Measurements from ENCODE around the gene CDCA8.

The CDCA8 gene

GRCh38 chr1:37651803-37652202 lies 40.5 kb upstream of the CDCA8 start:
- Histone ChIP-seq H3K4me2 (ENCODE audit: low read length) (no peak overlapping the region), H3K9ac (ENCODE audit: low read length) (no peak overlapping the region), H3K4me3 (ENCODE audit: low read length) (no peak overlapping the region), H3K36me3 (replicated peaks; ENCODE audit: low read depth, low read length) (no peaks in the 10 kb centered on the region), H3K79me2 (ENCODE audit: low read length) (no peaks in the 10 kb centered on the region), H3K27ac (ENCODE audit: low read length) (no peak overlapping the region), H4K20me1 (ENCODE audit: insufficient read depth, low read length) (no peaks in the 10 kb centered on the region), H3K9me3 (ENCODE audit: insufficient read depth, low read length) (no peaks in the 10 kb centered on the region), H2AFZ (ENCODE audit: low read depth, low read length) (no peak overlapping the region), H3K4me1 (ENCODE audit: low read length) (no peaks in the 10 kb centered on the region), H3K27me3 (ENCODE audit: low read depth, low read length) (no peaks in the 10 kb centered on the region)
- TF ChIP-seq CTCF (IDR thresholded peaks at IDR 0.05; ENCODE audit: low read depth, low read length) (no peak), EZH2phosphoT487 (IDR thresholded peaks at IDR 0.05; ENCODE audit: low read depth) (no peak)

- Histone ChIP-seq H3K9ac (ENCODE audit: low read length) (no peak overlapping the region), H3K9me3 (ENCODE audit: insufficient read depth, low read length) (no peaks in the 10 kb centered on the region), H3K27ac (ENCODE audit: low read length) (no peak overlapping the region), H4K20me1 (ENCODE audit: insufficient read depth, low read length) (no peaks in the 10 kb centered on the region), H3K36me3 (replicated peaks; ENCODE audit: low read depth, low read length) (no peaks in the 10 kb centered on the region), H2AFZ (ENCODE audit: low read depth, low read length) (no peak overlapping the region), H3K4me3 (ENCODE audit: low read length) (no peak overlapping the region), H3K79me2 (ENCODE audit: low read length) (no peaks in the 10 kb centered on the region), H3K27me3 (ENCODE audit: low read depth, low read length) (no peaks in the 10 kb centered on the region), H3K4me2 (ENCODE audit: low read length) (no peak overlapping the region), H3K4me1 (ENCODE audit: low read length) (no peaks in the 10 kb centered on the region)
- TF ChIP-seq CTCF (IDR thresholded peaks at IDR 0.05; ENCODE audit: low read depth, low read length) (no peak), EZH2phosphoT487 (IDR thresholded peaks at IDR 0.05; ENCODE audit: low read depth) (no peak)
These were observed 39.3 kb upstream of the CDCA8 start for GRCh38 chr1:37652976-37653375.

DNA sequence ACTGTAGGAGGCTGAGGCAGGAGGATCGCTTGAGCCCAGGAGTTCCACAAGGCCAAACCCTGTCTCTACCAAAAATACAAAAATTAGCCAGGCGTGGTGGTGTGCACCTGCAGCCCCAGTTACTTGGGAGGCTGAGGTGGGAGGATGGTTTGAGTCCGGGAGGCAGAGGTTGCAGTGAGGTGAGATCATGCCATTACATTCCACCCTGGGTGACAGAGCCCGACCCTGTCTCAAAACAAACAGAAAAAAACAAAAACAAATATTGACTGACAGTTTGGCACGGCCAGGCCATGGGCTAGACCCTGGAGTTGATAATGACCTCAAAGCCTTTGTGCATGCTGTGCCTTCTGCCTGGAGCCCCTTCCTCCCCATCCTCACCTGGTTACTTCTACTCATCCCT lies 38.4 kb upstream of the CDCA8 start:
- Histone ChIP-seq H3K79me2 (ENCODE audit: low read length) (no peaks in the 10 kb centered on the region), H3K27ac (ENCODE audit: low read length) (no peak overlapping the region), H3K4me2 (ENCODE audit: low read length) (no peak overlapping the region), H4K20me1 (ENCODE audit: insufficient read depth, low read length) (no peaks in the 10 kb centered on the region), H3K9ac (ENCODE audit: low read length) (no peak overlapping the region), H2AFZ (ENCODE audit: low read depth, low read length) (no peak overlapping the region), H3K4me3 (ENCODE audit: low read length) (no peak overlapping the region), H3K36me3 (replicated peaks; ENCODE audit: low read depth, low read length) (no peaks in the 10 kb centered on the region), H3K27me3 (ENCODE audit: low read depth, low read length) (no peaks in the 10 kb centered on the region), H3K4me1 (ENCODE audit: low read length) (no peaks in the 10 kb centered on the region), H3K9me3 (ENCODE audit: insufficient read depth, low read length) (no peaks in the 10 kb centered on the region)
- no peak for TF ChIP-seq CTCF (IDR thresholded peaks at IDR 0.05; ENCODE audit: low read depth, low read length)
- TF ChIP-seq EZH2phosphoT487 (IDR thresholded peaks at IDR 0.05; ENCODE audit: low read depth) = no peak

DNA sequence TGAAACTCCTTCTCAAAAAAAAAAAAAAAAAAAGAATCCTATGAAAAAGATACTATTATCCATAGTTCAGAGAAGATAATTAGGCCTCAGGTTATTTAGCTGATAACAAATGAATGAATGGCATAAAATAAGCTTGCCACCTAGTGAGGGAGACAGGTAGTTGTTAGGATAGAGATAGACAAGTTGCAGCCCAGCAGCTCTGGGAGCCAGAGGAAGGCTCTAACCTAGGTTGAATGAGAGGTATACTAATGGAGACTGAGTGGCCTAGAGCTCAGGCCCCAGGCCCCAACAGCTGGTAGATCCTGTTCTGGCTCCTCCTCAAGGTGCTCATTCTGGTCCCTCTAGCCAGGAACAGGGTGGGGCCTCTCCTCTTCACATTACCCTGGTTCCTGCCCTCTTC lies 37.0 kb upstream of the CDCA8 start:
- no peak overlapping the region for H3K4me3 ChIP-seq (ENCODE audit: low read length)
- H3K4me1 ChIP-seq (ENCODE audit: low read length) = no peaks in the 10 kb centered on the region
- no peak overlapping the region for H3K4me2 ChIP-seq (ENCODE audit: low read length)
- no peaks in the 10 kb centered on the region for H3K27me3 ChIP-seq (ENCODE audit: low read depth, low read length)
- no peaks in the 10 kb centered on the region for H3K79me2 ChIP-seq (ENCODE audit: low read length)
- no peaks in the 10 kb centered on the region for H3K9me3 ChIP-seq (ENCODE audit: insufficient read depth, low read length)
- H4K20me1 ChIP-seq (ENCODE audit: insufficient read depth, low read length) = no peaks in the 10 kb centered on the region
- TF ChIP-seq EZH2phosphoT487 (IDR thresholded peaks at IDR 0.05; ENCODE audit: low read depth) (no peak), CTCF (IDR thresholded peaks at IDR 0.05; ENCODE audit: low read depth, low read length) (no peak)
- no peak overlapping the region for H3K9ac ChIP-seq (ENCODE audit: low read length)
- H3K36me3 ChIP-seq (replicated peaks; ENCODE audit: low read depth, low read length) = no peaks in the 10 kb centered on the region
- no peak overlapping the region for H2AFZ ChIP-seq (ENCODE audit: low read depth, low read length)
- H3K27ac ChIP-seq (ENCODE audit: low read length) = no peak overlapping the region

All from OCI-LY3 (cell line).